NCI-H446 (cell line): ENCODE data around the gene CDKN2AIPNL.
"Not testable (repeated sequence)": the region's sequence is repeated elsewhere in the genome, so short reads cannot be mapped to it uniquely, and the experiment has no call there.

Experiments used
- DNase-seq, 2 experiments: peaks; one replicate each; lab custom pipeline; 2025; lab: John Stamatoyannopoulos, UW

CDKN2AIPNL gene

DNA sequence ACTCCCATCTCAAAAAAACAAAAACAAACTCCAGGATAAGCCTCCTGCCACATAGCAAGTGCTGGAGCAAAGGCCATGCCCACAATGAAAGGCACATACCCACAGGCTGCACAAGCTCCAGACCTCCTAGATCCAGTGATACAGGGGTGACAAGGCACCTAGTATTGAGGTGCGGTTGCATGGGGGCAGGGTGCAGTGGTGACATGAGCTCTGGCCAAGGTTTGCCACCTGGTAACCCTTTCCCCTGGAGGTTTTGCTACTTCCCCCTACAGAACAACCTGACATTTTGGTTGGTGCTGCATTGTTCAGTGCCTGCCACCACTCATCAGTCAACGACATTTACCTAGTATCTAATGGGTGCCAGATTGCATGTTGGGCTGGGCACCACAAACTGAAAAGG is 14.5 kb downstream of the CDKN2AIPNL start:
- DNase-seq, result no peak

DNA sequence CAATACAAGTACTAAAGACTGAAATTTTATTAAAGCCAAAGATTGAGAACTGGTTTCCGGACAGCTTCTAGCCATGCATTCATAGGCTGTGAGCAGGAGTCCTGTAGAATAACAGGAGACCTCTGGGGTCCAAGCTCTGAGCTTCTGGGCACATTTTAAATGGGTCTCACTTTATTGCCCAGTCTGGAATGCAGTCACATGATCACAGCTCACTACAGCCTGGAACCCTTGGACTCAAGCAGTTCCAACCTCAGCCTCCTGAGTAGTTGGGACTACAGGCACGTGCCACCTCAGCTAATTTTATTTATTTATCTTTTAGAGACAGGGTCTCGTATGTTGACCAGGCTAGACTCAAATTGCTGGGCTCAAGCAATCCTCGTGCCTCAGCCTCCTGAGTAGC is 15.4 kb downstream of the CDKN2AIPNL start:
- no peak for DNase-seq

DNA sequence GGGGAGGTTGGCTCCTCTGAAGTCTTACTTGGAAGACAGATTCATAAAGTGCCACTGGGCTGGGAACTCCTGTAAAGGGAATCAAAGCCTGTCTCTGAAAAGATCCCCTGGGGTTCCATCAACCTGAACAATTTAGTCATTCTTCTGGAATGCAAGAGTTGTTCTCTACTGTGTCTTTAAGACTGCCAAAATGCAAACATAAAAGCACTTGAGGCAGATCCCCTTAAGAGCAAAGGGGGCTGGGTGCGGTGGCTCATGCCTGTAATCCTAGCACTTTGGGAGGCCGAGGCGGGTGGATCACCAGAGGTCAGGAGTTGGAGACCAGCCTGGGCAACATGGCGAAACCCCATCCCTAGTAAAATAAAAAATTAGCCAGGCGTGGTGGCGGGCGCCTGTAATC is 16.7 kb downstream of the CDKN2AIPNL start:
- no peak for DNase-seq

DNA sequence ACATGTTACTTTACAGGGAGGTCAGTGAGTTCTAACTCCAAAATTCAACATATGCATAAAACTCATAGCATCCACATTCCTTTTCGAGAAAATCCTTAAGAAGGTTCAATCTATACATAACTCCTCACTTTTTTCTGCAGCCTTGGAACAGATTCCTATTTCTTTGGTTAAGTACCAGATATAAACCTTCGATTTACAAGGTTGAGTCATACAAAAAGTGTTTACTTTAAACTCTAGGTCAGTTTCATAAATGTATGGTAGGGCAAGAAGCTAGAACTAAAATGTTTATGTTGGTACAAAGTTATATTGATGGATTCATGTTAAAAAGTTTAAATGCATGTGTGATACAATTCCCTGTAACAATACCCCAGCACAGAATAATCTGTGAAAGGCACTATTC is 19.4 kb downstream of the CDKN2AIPNL start:
- DNase-seq, result no peak

DNA sequence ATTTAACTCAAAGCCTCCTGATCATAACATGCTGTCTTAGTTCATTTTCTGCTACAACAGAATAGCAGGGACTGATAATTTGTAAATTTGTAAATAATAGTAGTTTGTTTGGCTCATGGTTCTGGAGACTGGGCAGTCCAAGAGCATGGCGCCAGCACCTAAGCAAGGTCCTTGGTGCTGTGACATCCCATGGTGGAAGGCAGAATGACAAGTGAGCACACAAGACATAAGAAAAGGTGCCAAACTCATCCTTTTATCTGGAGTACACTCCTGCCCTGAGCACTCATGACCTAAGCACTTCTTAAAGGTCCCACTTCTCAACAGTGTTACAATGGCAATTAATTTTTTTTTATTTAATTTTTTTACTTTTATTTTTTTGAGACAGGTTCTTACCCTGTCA is 24.2 kb downstream of the CDKN2AIPNL start:
- no peak for DNase-seq

DNA sequence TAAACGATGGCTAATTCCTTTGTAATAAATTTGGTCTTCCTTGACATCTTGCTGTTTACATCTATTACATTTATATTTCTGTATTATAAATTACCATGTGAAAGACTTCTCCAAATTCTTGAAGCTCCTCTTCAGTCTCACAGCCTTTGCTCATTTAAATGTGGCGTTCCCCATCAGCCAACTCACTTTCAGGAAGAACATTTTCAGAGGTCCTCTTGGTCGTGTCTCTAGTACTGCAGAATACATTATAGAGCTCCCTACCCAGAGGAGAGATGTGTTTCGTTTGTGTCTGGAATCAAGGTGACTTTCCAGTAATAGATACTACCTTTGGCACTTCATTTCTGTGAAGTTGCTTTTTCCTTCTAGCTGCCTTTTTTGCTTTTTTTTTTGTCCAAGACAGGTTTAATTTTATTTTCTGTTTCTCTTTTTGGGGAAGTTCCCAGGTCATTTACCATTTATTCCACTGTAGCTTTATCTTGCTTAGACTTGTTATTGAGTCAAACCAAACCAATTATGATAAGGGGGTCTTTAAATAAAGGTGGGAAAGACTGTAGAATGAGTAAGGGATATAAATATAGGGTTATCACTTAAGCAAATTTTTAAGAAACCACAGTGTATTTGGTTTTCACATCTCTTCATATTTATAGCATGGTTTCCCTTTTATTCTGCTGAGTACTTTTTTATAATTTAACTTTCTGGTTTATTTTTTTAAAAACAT is 27.5 kb downstream of the CDKN2AIPNL start:
- DNase-seq, result no peak

DNA sequence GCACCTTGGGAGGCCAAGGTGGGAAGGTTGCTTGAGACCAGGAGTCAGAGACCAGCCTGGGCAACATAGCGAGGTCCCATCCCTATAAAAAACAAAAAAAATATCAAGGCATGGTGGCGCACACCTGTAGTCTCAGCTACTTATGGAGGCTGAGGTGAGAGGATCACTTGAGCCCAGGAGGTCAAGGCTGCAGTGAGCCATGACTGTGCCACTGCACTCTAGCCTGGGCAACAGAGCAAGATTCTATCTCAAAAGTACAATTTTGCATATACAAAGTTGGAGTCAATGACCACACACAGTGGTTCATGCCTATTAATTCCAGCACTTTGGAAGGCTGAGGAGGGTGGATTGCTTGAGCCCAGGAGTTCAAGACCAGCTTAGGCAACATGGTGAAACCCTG is 29.5 kb downstream of the CDKN2AIPNL start:
- not testable (repeated sequence) for DNase-seq

DNA sequence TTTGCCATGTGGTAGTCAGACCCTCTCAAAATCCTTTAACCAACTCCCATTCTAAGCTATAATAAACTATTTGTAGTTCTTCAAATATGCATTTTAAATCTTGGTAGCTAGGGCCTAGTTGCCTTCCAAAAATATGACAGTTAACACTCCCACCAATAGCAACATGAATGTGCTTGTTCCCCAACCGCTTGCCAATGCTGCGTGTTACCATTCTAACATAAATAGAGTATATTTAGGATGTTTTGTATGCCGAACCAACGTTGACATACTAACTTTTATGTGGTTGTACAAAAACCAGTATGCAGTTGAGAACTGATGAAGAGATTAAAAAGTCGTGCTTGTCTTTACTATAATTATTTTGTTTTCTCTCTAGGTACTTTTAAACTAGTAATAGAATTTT is 31.3 kb downstream of the CDKN2AIPNL start:
- DNase-seq, result no peak

DNA sequence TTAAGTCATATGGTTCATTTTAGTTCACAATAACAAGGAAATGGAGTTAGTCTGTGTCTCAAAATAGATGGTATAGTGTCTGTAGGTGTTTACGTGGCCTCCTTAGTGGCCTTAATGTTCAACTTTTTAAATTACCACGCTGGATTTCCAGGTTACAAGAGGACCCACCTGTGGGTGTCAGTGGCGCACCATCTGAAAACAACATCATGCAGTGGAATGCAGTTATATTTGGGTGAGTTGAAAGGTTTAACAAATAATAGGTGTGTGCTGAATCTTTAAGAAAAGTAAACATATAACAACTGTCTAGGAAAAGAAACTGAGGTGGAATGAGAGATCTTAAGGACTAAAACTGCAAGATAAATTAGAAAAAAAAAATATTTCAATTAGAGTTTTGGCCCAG is 37.4 kb downstream of the CDKN2AIPNL start:
- DNase-seq, result no peak

DNA sequence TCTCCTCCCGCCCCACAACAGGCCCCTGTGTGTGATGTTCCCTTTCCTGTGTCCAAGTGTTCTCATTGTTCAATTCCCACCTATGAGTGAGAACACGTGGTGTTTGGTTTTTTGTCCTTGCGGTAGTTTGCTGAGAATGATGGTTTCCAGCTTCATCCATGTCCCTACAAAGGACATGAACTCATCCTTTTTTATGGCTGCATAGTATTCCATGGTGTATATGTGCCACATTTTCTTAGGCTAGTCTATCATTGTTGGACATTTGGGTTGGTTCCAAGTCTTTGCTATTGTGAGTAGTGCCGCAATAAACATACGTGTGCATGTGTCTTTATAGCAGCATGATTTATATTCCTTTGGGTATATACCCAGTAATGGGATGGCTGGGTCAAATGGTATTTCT is 38.0 kb downstream of the CDKN2AIPNL start:
- not testable (repeated sequence) for DNase-seq

DNA sequence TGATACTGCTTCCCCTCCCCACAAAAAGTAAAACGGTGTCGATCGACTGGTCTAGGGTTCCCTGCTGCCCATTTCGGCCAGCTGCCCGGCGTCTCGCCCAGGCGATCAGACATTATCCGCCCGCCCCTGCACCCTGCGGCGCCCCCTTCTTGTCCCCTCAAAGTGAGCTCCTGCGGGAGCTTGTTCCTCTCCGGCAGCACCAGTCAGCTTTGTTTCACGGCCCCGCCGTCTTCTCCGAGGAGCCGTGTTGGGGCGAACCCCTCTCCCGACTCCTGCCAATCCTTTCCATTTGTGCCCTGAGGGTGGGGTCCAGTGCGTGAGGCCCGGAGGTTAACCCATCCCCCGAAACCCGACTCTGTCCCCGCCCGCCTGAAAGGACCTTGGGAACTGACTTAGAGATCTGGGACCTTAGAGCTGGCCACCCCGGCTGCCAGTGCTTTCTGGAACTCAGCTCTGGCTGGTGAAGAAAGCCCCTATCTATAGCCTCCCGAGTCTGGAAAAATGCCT is 39.8 kb downstream of the CDKN2AIPNL start:
- peak in 1 of 2 experiments; percentile 6 for DNase-seq

DNA sequence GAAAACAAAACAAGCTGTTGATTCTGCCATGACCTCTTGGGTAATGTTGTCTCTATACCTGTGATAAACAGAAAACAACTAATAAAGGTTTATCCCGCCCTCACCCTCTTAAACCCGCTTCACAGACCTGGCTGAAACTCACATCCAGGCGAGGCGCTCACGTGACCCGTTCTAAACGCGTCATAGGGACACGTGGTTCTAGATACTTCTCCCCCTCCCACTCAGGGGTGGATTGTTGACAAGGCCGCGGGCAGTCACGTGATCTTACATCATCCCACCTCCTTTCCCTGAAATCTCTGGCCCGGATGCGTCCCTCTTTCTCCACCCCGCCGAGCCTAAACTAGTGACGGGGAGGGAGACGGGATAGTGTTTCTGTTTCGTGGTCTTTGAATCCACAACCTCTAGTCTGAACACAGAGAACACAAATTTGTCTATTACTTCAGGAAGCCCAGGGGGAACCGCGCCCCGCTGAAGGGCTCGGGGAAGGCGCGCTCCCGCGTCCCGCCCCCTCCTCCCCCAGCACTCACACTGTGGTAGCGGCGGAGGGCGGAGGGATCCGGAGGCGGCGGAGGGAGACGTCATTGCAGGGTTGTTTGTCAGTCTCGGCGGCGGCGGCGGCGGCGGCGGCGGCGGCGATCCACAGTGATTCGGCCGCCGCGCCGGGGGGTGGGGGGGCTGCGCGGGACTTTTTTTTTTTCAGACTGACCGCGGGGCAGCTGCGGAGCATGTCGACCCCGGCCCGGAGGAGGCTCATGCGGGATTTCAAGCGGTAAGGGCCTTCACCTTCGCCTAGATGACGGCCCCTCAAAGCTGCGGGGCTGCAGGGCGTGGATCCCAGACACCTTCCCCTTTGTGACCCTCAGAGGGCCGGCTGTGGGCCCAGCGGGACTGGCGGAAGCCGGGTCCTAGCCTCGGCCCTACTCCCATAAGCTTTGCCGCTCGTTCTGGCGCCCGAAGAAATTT is 40.5 kb downstream of the CDKN2AIPNL start, which contains the start of gene UBE2B:
Gene UBE2B (plus strand): TSS at position 699 of the 963 bp plus-strand sequence. CDS start 27 bp downstream, at position 726.
- DNase-seq, result peak; percentile 97 to 98

DNA sequence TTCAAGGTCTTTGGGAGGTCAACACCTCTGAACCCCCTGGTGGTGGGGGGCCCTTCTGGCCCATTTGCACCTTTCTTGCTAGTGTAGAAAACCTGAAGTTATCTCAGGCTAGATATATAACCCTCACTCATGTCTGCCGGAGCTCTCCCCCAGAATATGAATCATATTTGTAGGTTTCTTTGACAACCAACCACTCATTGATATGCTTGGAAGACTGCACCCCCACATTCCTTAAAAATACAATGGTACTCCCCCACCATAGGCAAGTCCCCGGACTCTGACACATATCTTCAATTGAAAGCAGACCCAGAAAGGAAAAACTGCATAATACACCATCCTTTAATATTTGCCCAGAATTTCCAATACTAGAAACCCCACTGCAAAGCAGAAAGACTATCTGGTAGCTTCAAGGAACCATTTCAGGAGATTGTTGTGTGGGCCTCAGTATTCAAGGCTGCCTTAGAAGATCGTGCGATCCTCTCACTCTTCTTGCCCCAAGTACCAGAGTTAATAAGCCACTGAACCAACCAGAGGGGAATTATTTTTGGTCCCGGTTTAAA is 41.3 kb downstream of the CDKN2AIPNL start:
- no peak for DNase-seq

DNA sequence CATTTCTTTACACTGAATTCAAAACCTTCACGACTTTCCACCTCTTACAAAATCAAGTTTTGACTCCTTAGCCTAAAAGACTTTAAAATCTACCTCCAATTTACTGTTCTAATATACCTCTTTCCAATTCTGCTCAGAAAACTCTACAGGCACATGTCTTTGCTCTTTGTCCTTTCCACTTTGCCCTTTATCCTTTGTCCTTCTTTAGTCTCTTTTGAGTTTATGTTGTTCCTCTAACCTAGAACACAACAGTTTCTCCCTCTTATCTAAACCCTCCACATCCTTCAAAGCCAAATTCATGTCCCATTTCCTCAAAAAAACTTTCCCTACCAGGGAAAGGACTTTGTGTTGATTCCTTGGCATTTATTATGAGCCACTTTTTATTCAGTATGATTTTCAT is 46.1 kb downstream of the CDKN2AIPNL start:
- no peak for DNase-seq

DNA sequence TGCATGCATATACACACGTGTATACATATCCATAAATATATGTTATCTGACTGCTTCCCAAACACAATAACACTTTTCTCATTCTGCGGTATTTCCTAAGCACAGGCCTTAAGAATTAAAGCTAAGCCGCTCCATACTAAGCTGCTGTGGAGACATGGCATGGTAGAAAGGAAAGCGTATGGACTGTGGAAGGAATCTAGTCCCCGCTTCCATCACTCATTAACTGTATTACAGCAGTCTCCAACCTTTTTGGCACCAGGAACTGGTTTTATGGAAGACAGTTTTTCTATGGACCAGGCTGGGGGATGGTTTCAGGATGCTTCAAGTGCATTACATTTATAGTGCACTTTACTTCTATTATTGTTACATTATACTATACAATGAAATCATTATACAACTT is 56.0 kb downstream of the CDKN2AIPNL start:
- no peak for DNase-seq
